ENCODE measurements around the gene OTX1. TPM values are rescaled to one million over a fixed set of nuclear protein-coding genes. Genes with fewer than 3 reads are reported as not detected.
A peak's percentile ranks its signal among the peaks of the same experiment; 100 is the strongest.

The OTX1 gene
- total RNA-seq, 1 donor from 2014 or later = not detected

- no peak for ATAC-seq (ENCODE audit: poor library complexity)
- DNase-seq = no peak
- intact Hi-C loops (cut with DNase I) = no loop called here
Observed at GRCh38 chr2:63044362-63045327, 6.0 kb upstream of the OTX1 start.

GRCh38 chr2:63046552-63046951 lies 4.1 kb upstream of the OTX1 start:
- no peak for ATAC-seq (ENCODE audit: poor library complexity)
- intact Hi-C loops (cut with DNase I) = no loop called here
- no peak for DNase-seq

- DNase-seq (no peak), ATAC-seq (ENCODE audit: poor library complexity) (no peak)
- intact Hi-C loops (cut with DNase I) = no loop called here
Observed at GRCh38 chr2:63046961-63047320, 3.7 kb upstream of the OTX1 start.

GRCh38 chr2:63047321-63048279 lies 3.0 kb upstream of the OTX1 start:
- DNase-seq = no peak
- intact Hi-C loops (cut with DNase I) = no loop called here
- ATAC-seq (ENCODE audit: poor library complexity) = no peak

GRCh38 chr2:63048367-63049171 lies 2.1 kb upstream of the OTX1 start:
- no peak for ATAC-seq (ENCODE audit: poor library complexity)

GRCh38 chr2:63049211-63049969 lies 1.2 kb upstream of the OTX1 start:
- DNase-seq = no peak
- no peak for ATAC-seq (ENCODE audit: poor library complexity)
- intact Hi-C loops (cut with DNase I) = no loop called here

More at GRCh38 chr2:63048367-63049171, 2.1 kb upstream of the OTX1 start:
- intact Hi-C loops (cut with DNase I) = no loop called here
- DNase-seq = no peak

GRCh38 chr2:63049970-63050333 lies 678 bp upstream of the OTX1 start:
- intact Hi-C loops (cut with DNase I) = no loop called here
- peak; percentile 35 for DNase-seq
- peak; percentile 28 for ATAC-seq (ENCODE audit: poor library complexity)

- no peak for DNase-seq
- ATAC-seq (ENCODE audit: poor library complexity) = no peak
- intact Hi-C loops (cut with DNase I) = no loop called here
Observed at GRCh38 chr2:63051042-63051794, 588 bp downstream of the OTX1 start.

- intact Hi-C loops (cut with DNase I) = no loop called here
- ATAC-seq (ENCODE audit: poor library complexity) (no peak), DNase-seq (peak; percentile 32)
Observed at GRCh38 chr2:63051795-63052333, 1.2 kb downstream of the OTX1 start.

- DNase-seq (no peak), ATAC-seq (ENCODE audit: poor library complexity) (no peak)
- intact Hi-C loops (cut with DNase I) = no loop called here
Observed at GRCh38 chr2:63052411-63053080, 1.9 kb downstream of the OTX1 start.

- intact Hi-C loops (cut with DNase I) = no loop called here
Observed at GRCh38 chr2:63053081-63053888, 2.7 kb downstream of the OTX1 start.

GRCh38 chr2:63053889-63054602 lies 3.4 kb downstream of the OTX1 start:
- intact Hi-C loops (cut with DNase I) = no loop called here
- DNase-seq = no peak
- ATAC-seq (ENCODE audit: poor library complexity) = no peak

More at GRCh38 chr2:63053081-63053888, 2.7 kb downstream of the OTX1 start:
- DNase-seq (no peak), ATAC-seq (ENCODE audit: poor library complexity) (no peak)

- intact Hi-C loops (cut with DNase I) = no loop called here
- no peak for ATAC-seq (ENCODE audit: poor library complexity)
- no peak for DNase-seq
Observed at GRCh38 chr2:63054841-63055225, 4.2 kb downstream of the OTX1 start.

- no peak for ATAC-seq (ENCODE audit: poor library complexity)
- DNase-seq = no peak
- intact Hi-C loops (cut with DNase I) = no loop called here
Observed at GRCh38 chr2:63055226-63056106, 4.8 kb downstream of the OTX1 start.
